ENCODE measurements around the gene FGF3. TPM values are rescaled to one million over a fixed set of nuclear protein-coding genes. Genes with fewer than 3 reads are reported as not detected.

Gene FGF3
- total RNA-seq, 4 donors from 2014 or later: not detected

GRCh38 chr11:69814902-69815301, 4.3 kb downstream of the FGF3 start:
- H3K27ac ChIP-seq: no peak overlapping the region
- no peak overlapping the region for H3K4me3 ChIP-seq
- peaks cover 0 to 18% (median 0%) of the 10 kb centered on the region in 4 donors for H3K4me1 ChIP-seq
- H3K36me3 ChIP-seq: no peaks in the 10 kb centered on the region
- TF ChIP-seq POLR2A (IDR thresholded peaks at IDR 0.05): no peak
- TF ChIP-seq, protein P1, sequence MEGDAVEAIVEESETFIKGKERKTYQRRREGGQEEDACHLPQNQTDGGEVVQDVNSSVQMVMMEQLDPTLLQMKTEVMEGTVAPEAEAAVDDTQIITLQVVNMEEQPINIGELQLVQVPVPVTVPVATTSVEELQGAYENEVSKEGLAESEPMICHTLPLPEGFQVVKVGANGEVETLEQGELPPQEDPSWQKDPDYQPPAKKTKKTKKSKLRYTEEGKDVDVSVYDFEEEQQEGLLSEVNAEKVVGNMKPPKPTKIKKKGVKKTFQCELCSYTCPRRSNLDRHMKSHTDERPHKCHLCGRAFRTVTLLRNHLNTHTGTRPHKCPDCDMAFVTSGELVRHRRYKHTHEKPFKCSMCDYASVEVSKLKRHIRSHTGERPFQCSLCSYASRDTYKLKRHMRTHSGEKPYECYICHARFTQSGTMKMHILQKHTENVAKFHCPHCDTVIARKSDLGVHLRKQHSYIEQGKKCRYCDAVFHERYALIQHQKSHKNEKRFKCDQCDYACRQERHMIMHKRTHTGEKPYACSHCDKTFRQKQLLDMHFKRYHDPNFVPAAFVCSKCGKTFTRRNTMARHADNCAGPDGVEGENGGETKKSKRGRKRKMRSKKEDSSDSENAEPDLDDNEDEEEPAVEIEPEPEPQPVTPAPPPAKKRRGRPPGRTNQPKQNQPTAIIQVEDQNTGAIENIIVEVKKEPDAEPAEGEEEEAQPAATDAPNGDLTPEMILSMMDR (IDR thresholded peaks at IDR 0.05): no peak
- DNase-seq: no peak
- peaks cover 0 to 37% of the 10 kb centered on the region in 2 donors for H3K27me3 ChIP-seq
- H3K9me3 ChIP-seq: no peaks in the 10 kb centered on the region

GRCh38 chr11:69814411-69814810, 4.8 kb downstream of the FGF3 start:
- Histone ChIP-seq H3K4me1 (peaks cover 0 to 18% (median 0%) of the 10 kb centered on the region in 4 donors), H3K27ac (no peak overlapping the region), H3K4me3 (no peak overlapping the region), H3K36me3 (no peaks in the 10 kb centered on the region), H3K9me3 (no peaks in the 10 kb centered on the region), H3K27me3 (peaks cover 0 to 34% of the 10 kb centered on the region in 2 donors)
- DNase-seq: no peak
- TF ChIP-seq POLR2A (IDR thresholded peaks at IDR 0.05): no peak
- TF ChIP-seq, protein P1 (IDR thresholded peaks at IDR 0.05): no peak

DNA sequence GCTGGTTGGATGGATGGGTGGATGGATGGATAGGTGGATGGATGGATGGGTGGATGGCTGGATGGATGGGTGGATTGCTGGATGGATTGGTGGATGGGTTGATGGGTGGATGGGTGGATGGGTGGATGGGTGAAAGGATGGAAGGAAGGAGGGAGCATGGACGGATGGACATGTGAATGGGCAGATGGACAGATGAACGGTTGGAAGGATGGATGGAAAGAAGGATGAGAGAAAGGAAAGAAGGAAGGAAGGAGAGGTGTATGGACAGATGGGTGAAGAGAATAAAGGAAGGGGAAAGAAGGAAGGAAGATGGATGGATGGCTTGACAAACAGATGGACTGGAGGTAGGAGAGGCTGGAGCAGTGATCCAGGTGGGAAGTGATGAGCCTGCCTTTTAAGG, 5.4 kb downstream of the FGF3 start:
- Histone ChIP-seq H3K36me3 (no peaks in the 10 kb centered on the region), H3K4me1 (peaks cover 0 to 18% (median 0%) of the 10 kb centered on the region in 4 donors), H3K27me3 (peaks cover 0 to 29% of the 10 kb centered on the region in 2 donors), H3K9me3 (no peaks in the 10 kb centered on the region), H3K4me3 (no peak overlapping the region), H3K27ac (no peak overlapping the region)
- TF ChIP-seq, protein P1 (IDR thresholded peaks at IDR 0.05): no peak
- no peak for TF ChIP-seq POLR2A (IDR thresholded peaks at IDR 0.05)
- no peak for DNase-seq

DNA sequence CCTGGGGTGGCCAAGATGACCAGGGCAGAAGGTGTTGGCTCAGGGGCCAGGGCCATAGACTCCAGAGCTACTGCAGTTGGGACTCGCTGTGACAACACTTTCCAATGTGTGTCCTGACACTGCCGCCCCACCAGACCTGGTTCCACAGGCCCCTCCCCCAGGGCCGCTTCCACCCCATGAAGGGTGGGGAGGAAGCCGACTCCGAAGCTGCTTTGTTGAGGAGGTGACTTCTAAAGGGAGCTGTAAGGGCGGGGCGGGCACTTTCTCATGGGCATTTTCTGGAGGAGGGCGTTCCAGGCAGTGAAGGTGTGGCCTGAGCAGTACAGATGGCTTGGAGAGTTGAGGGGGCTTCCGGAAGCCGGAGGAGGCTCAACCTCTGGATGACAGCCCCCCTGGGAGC, 6.3 kb downstream of the FGF3 start:
- Histone ChIP-seq H3K9me3 (no peaks in the 10 kb centered on the region), H3K27ac (no peak overlapping the region), H3K4me1 (peaks cover 0 to 10% (median 0%) of the 10 kb centered on the region in 4 donors), H3K4me3 (no peak overlapping the region), H3K27me3 (peaks cover 0 to 20% of the 10 kb centered on the region in 2 donors), H3K36me3 (no peaks in the 10 kb centered on the region)
- no peak for DNase-seq
- no peak for TF ChIP-seq POLR2A (IDR thresholded peaks at IDR 0.05)
- TF ChIP-seq, protein P1 (IDR thresholded peaks at IDR 0.05): no peak

GRCh38 chr11:69812256-69812655, 7.0 kb downstream of the FGF3 start:
- TF ChIP-seq POLR2A (IDR thresholded peaks at IDR 0.05): no peak
- TF ChIP-seq, protein P1 (IDR thresholded peaks at IDR 0.05): no peak
- DNase-seq: no peak
- Histone ChIP-seq H3K27ac (no peak overlapping the region), H3K27me3 (peaks cover 0 to 13% of the 10 kb centered on the region in 2 donors), H3K9me3 (no peaks in the 10 kb centered on the region), H3K4me3 (no peak overlapping the region), H3K36me3 (no peaks in the 10 kb centered on the region), H3K4me1 (peaks cover 0 to 3% (median 0%) of the 10 kb centered on the region in 4 donors)

- no peak for DNase-seq
- H3K27ac ChIP-seq: no peak overlapping the region
- H3K27me3 ChIP-seq: peaks cover 0 to 5% of the 10 kb centered on the region in 2 donors
- no peaks in the 10 kb centered on the region for H3K9me3 ChIP-seq
- no peaks in the 10 kb centered on the region for H3K4me1 ChIP-seq
- no peak overlapping the region for H3K4me3 ChIP-seq
- no peak for TF ChIP-seq POLR2A (IDR thresholded peaks at IDR 0.05)
- TF ChIP-seq, protein P1 (IDR thresholded peaks at IDR 0.05): no peak
- H3K36me3 ChIP-seq: no peaks in the 10 kb centered on the region
These were observed 7.8 kb downstream of the FGF3 start for GRCh38 chr11:69811431-69811830.

Data from Peyer's patch (tissue), 4 donors.